OCI-LY1 (cell line): Measurements from ENCODE around the gene ARL15.

Experiments used
- CTCF ChIP-seq: fragments of 200-600 bp; sonication (generic), shearing (Covaris generic); IDR thresholded peaks from 2 replicates; pipeline ENCODE4 v1.5.1; 2017; ENCODE audit warnings: mild to moderate bottlenecking, antibody characterized with exemption, low read length, moderate library complexity, mixed read lengths
- EZH2 ChIP-seq: fragments of 200-600 bp; sonication (generic), shearing (Covaris generic); IDR thresholded peaks from 2 replicates; pipeline ENCODE4 v1.8.0; 2017; ENCODE audit warnings: borderline replicate concordance, mixed run types, mild to moderate bottlenecking, antibody characterized with exemption, low read length, moderate library complexity, mixed read lengths

- TF ChIP-seq CTCF (no peak), EZH2 (no peak)
Measured at GRCh38 chr5:54195701-54196100, 114.7 kb downstream of the ARL15 start.
